Testis (tissue), 2 donors: Measurements from ENCODE around the gene MVD.

Experiments
- POLR2A ChIP-seq: fragments of 450-650 bp; IDR thresholded peaks from one replicate; pipeline ENCODE4 v1.6.1; 2017; ENCODE audit warnings: antibody characterized with exemption, mild to moderate bottlenecking, moderate library complexity
- TF ChIP-seq, protein P1 (sequence below), 3 experiments: fragments of 450-650 bp in 2 of 3; fragments of 200-600 bp in 1 of 3; sonication (generic) in 1 of 3; IDR thresholded peaks; one replicate each; pipeline ENCODE4 v1.5.1; 2016 to 2019; ENCODE audit warnings: antibody characterized with exemption in 3 of 3, mild to moderate bottlenecking in 2 of 3, moderate library complexity in 1 of 3

DNA sequence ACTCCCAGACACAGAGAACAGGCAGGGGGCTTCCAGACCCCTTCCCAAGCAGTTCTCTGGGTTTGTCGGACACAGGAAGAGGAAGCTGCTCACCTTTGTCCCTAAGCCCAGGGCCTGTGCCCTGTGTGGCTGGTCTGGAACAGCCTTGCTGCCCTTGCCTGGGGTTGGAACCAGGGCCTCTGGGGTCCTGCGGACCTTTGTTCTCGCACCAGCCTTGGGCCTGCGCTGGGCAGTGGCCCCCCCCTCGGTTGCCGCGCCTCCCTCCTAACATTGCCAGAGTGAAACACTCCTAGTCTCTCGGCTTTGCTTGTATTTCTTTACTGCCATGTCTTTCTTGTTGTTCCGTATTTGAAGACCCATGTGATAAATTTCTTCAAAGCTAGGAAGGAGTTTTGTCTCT is 33.1 kb downstream of the MVD start:
- TF ChIP-seq, protein P1, sequence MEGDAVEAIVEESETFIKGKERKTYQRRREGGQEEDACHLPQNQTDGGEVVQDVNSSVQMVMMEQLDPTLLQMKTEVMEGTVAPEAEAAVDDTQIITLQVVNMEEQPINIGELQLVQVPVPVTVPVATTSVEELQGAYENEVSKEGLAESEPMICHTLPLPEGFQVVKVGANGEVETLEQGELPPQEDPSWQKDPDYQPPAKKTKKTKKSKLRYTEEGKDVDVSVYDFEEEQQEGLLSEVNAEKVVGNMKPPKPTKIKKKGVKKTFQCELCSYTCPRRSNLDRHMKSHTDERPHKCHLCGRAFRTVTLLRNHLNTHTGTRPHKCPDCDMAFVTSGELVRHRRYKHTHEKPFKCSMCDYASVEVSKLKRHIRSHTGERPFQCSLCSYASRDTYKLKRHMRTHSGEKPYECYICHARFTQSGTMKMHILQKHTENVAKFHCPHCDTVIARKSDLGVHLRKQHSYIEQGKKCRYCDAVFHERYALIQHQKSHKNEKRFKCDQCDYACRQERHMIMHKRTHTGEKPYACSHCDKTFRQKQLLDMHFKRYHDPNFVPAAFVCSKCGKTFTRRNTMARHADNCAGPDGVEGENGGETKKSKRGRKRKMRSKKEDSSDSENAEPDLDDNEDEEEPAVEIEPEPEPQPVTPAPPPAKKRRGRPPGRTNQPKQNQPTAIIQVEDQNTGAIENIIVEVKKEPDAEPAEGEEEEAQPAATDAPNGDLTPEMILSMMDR (IDR thresholded peaks at IDR 0.05), result no peak
- no peak for TF ChIP-seq POLR2A
